ENCODE measurements around the gene ASCC1.

The ASCC1 gene

GRCh38 chr10:72215611-72216549 is at the start of gene ASCC1, which contains the start of gene ANAPC16:
TSS of gene ASCC1 (minus strand) at chr10:72216276. CDS start at chr10:72213298, 2,978 bp downstream.
TSS of gene ANAPC16 (plus strand) at chr10:72216012. CDS start at chr10:72223915, 7,903 bp downstream.
- peaks cover 3% of the 10 kb centered on the region; the same call in 1 of the 2 replicates for H3K4me1 ChIP-seq (ENCODE audit: insufficient read depth, low read length)
- H3K9ac ChIP-seq (ENCODE audit: low read depth, low read length) = peak within 1 kb of the TSS; percentile 77
- peaks cover 10% of the 10 kb centered on the region for H3K36me3 ChIP-seq (ENCODE audit: insufficient read depth, low read length)
- H3K9me3 ChIP-seq (ENCODE audit: control insufficient read depth, insufficient read depth, low read length) = no peaks in the 10 kb centered on the region

- Histone ChIP-seq H3K9me3 (ENCODE audit: control insufficient read depth, insufficient read depth, low read length) (no peaks in the 10 kb centered on the region), H3K4me1 (ENCODE audit: insufficient read depth, low read length) (peaks cover 35% of the 10 kb centered on the region), H3K36me3 (ENCODE audit: insufficient read depth, low read length) (no peaks in the 10 kb centered on the region), H3K9ac (ENCODE audit: low read depth, low read length) (no peak overlapping the region)
These were observed 49.4 kb upstream of the ASCC1 start for GRCh38 chr10:72265508-72265907.

DNA sequence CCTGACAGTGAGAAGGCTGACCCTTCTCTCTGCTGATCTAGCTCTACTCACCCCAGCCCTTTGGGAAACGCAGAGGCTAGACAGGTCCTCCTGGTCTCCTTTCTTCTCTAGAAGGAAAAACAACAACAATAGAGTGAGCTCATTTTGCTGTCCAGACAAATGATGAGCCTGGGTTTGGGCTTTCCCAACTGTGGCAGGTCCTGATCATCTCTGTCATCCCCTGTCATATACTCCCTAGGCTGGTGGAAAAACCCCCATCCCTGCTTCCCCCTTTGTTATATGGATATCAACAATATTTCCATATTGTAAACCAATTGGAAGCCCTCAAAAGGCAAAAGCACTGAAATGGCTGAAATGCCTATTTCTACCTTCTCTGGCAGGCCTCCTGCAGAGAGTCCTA is 48.5 kb upstream of the ASCC1 start:
- peaks cover 44% of the 10 kb centered on the region for H3K4me1 ChIP-seq (ENCODE audit: insufficient read depth, low read length)
- H3K9ac ChIP-seq (ENCODE audit: low read depth, low read length) = no peak overlapping the region
- no peaks in the 10 kb centered on the region for H3K36me3 ChIP-seq (ENCODE audit: insufficient read depth, low read length)

DNA sequence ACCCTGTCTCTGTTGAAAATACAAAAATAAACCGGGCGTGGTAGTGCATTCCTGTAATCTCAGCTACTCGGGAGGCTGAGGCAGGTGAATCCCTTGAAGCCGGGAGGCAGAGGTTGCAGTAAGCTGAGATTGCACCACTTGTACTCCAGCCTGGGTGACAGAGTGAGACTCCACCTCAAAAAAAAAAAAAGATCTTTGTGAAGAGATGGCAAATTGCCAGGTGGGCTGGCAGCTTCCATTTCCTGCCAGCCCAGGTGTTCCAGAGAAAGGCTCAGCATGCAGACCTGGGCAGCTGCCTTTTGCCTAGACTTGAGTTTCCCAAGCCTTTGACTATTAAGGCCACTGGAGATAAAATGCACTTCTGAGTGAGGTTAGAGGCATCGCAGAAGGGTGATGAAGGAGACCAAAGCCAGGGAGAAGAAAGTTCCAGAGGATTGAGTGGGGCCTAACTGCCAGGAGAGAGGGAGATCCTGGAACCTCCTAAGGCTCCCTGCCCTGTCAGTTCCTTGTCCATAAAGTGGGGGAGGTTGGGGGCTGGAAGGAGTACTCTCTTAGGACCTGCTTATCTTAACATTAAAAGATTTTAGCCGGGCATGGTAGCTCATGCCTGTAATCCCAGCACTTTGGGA is 47.7 kb upstream of the ASCC1 start:
- H3K9me3 ChIP-seq (ENCODE audit: control insufficient read depth, insufficient read depth, low read length) = no peaks in the 10 kb centered on the region
- H3K36me3 ChIP-seq (ENCODE audit: insufficient read depth, low read length) = no peaks in the 10 kb centered on the region
- H3K9ac ChIP-seq (ENCODE audit: low read depth, low read length) = no peak overlapping the region
- H3K4me1 ChIP-seq (ENCODE audit: insufficient read depth, low read length) = peaks cover 52% of the 10 kb centered on the region

More for the DNA sequence above, 48.5 kb upstream of the ASCC1 start:
- no peaks in the 10 kb centered on the region for H3K9me3 ChIP-seq (ENCODE audit: control insufficient read depth, insufficient read depth, low read length)

- Histone ChIP-seq H3K9me3 (ENCODE audit: control insufficient read depth, insufficient read depth, low read length) (no peaks in the 10 kb centered on the region), H3K9ac (ENCODE audit: low read depth, low read length) (peak overlapping the region; percentile 70), H3K4me1 (ENCODE audit: insufficient read depth, low read length) (peaks cover 46% of the 10 kb centered on the region)
These were observed 45.8 kb upstream of the ASCC1 start for GRCh38 chr10:72261784-72262404.

GRCh38 chr10:72260976-72261783 is 45.1 kb upstream of the ASCC1 start:
- Histone ChIP-seq H3K9ac (ENCODE audit: low read depth, low read length) (peak overlapping the region; percentile 70), H3K9me3 (ENCODE audit: control insufficient read depth, insufficient read depth, low read length) (no peaks in the 10 kb centered on the region), H3K36me3 (ENCODE audit: insufficient read depth, low read length) (no peaks in the 10 kb centered on the region), H3K4me1 (ENCODE audit: insufficient read depth, low read length) (peaks cover 46% of the 10 kb centered on the region)

More at GRCh38 chr10:72261784-72262404, 45.8 kb upstream of the ASCC1 start:
- H3K36me3 ChIP-seq (ENCODE audit: insufficient read depth, low read length) = no peaks in the 10 kb centered on the region

DNA sequence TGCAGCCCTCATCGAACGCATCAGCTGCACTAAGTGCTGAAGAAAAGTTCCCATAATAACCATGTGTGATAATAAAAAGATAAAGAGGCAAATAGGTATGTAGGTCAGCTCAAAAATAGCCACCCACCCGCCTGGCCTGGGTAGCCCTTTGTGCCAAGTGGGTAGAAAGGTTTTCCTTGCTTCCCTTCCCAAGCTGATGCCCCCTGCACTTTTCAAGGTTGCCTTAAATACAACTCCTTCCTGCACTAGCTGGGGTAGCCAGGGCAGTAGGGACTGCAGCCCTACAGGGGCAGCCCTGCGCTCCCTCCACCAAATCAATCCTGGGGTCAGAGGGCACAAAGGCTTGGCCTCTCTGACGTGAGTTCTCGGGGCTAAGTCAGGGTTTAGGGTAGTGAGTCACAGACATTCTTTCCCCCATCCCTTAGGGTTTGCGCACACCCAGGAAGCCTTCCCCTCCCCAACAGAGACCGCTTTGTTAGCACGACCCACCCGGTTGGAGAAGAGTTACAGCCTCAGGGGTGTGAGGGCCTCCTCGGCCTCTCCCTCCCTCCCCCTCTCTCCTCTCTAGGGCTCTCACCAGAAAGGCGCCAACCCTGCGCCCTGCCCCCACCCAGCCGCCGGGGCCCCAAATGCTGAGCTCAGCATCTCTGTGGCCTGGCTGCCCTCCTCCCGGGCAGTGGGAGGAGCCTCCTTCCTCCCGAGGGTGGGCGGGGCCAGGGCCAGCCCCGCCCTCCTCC is 44.3 kb upstream of the ASCC1 start:
- no peaks in the 10 kb centered on the region for H3K36me3 ChIP-seq (ENCODE audit: insufficient read depth, low read length)
- peak overlapping the region; percentile 41 for H3K9ac ChIP-seq (ENCODE audit: low read depth, low read length)
- no peaks in the 10 kb centered on the region for H3K9me3 ChIP-seq (ENCODE audit: control insufficient read depth, insufficient read depth, low read length)
- peaks cover 41% of the 10 kb centered on the region for H3K4me1 ChIP-seq (ENCODE audit: insufficient read depth, low read length)

- peaks cover 44% of the 10 kb centered on the region for H3K4me1 ChIP-seq (ENCODE audit: insufficient read depth, low read length)
- H3K9me3 ChIP-seq (ENCODE audit: control insufficient read depth, insufficient read depth, low read length) = no peaks in the 10 kb centered on the region
- H3K9ac ChIP-seq (ENCODE audit: low read depth, low read length) = peak overlapping the region; percentile 41; the same call in 1 of the 2 replicates
- H3K36me3 ChIP-seq (ENCODE audit: insufficient read depth, low read length) = no peaks in the 10 kb centered on the region
These were observed 43.6 kb upstream of the ASCC1 start for GRCh38 chr10:72259491-72260238.

GRCh38 chr10:72258617-72259016 is 42.5 kb upstream of the ASCC1 start:
- H3K9ac ChIP-seq (ENCODE audit: low read depth, low read length) = no peak overlapping the region
- H3K4me1 ChIP-seq (ENCODE audit: insufficient read depth, low read length) = peaks cover 39% of the 10 kb centered on the region
- no peaks in the 10 kb centered on the region for H3K9me3 ChIP-seq (ENCODE audit: control insufficient read depth, insufficient read depth, low read length)

DNA sequence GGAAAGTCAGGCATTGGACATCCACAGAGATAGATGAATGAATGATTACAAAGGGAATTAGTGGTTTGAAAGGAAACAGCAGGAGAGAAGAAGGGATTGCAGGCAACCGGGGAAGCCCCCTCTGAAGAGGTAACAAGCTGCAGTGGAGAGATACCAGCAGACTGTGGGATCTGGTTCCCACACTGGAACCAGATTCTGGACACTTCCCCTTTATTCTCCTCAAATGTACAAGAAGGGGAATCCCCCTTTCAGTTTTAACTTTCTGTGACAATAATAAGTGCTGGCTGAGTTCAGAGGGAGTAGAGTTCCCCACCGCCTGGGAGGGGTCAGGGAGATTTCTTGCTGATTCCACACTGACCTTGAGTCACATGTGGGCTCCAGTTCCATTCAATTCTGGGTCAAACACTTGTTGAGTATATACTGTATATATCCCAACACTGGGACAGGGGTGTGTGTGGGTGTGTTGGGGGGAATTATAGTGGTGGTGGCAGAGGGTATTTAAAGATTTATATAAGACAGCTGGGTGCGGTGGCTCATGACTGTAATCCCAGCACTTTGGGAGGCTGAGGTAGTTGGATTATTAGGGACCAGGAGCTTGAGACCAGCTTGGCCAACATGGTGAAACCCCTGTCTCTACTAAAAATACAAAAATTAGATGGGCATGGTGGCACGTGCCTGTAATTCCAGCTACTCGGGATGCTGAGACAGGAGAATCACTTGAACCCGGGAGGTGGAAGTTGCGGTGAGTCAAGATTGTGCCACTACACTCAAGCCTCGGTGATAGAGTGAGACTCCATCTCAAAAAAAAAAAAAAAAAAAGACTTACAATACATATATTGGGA is 41.2 kb upstream of the ASCC1 start:
- Histone ChIP-seq H3K4me1 (ENCODE audit: insufficient read depth, low read length) (peaks cover 36% of the 10 kb centered on the region), H3K9ac (ENCODE audit: low read depth, low read length) (no peak overlapping the region), H3K36me3 (ENCODE audit: insufficient read depth, low read length) (no peaks in the 10 kb centered on the region), H3K9me3 (ENCODE audit: control insufficient read depth, insufficient read depth, low read length) (no peaks in the 10 kb centered on the region)

More at GRCh38 chr10:72258617-72259016, 42.5 kb upstream of the ASCC1 start:
- no peaks in the 10 kb centered on the region for H3K36me3 ChIP-seq (ENCODE audit: insufficient read depth, low read length)

- Histone ChIP-seq H3K4me1 (ENCODE audit: insufficient read depth, low read length) (peaks cover 32% of the 10 kb centered on the region), H3K9ac (ENCODE audit: low read depth, low read length) (no peak overlapping the region), H3K36me3 (ENCODE audit: insufficient read depth, low read length) (no peaks in the 10 kb centered on the region)
These were observed 40.1 kb upstream of the ASCC1 start for GRCh38 chr10:72255977-72256729.

More at GRCh38 chr10:72255977-72256729, 40.1 kb upstream of the ASCC1 start:
- H3K9me3 ChIP-seq (ENCODE audit: control insufficient read depth, insufficient read depth, low read length) = no peaks in the 10 kb centered on the region

Measured in ES-I3 (cell line).